Measurements from ENCODE around the gene GPR37L1.

GPR37L1 gene

DNA sequence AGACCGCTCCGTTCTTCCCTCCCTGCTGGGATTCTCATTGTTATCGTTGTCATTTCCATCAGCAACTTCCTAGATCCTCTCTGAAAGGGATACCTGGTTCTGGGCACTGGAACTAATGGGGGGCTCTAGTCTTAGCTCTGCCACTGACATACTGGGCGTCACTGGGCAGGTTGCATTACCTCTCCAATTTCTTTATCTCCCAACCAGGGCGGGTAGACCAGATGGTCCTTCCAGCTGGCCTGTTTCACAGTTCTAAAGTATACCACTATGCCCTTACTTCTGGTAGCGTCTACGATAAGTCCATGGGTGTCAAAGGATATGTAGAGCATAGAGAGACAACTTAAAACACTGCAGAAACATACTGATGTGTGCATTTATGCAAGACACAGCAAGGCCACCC is 1.4 kb downstream of the GPR37L1 start (continued):
- TF ChIP-seq, protein P1, sequence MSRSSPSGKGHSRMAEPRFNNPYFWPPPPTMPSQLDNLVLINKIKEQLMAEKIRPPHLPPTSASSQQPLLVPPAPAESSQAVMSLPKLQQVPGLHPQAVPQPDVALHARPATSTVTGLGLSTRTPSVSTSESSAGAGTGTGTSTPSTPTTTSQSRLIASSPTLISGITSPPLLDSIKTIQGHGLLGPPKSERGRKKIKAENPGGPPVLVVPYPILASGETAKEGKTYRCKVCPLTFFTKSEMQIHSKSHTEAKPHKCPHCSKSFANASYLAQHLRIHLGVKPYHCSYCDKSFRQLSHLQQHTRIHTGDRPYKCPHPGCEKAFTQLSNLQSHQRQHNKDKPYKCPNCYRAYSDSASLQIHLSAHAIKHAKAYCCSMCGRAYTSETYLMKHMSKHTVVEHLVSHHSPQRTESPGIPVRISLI (tag by site-specific recombination; IDR thresholded peaks at IDR 0.05): no peak
- TF ChIP-seq, protein P2, sequence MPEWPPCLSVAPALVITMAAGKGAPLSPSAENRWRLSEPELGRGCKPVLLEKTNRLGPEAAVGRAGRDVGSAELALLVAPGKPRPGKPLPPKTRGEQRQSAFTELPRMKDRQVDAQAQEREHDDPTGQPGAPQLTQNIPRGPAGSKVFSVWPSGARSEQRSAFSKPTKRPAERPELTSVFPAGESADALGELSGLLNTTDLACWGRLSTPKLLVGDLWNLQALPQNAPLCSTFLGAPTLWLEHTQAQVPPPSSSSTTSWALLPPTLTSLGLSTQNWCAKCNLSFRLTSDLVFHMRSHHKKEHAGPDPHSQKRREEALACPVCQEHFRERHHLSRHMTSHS (tag by site-specific recombination; IDR thresholded peaks at IDR 0.05): no peak
- TF ChIP-seq ZNF596 (tag by site-specific recombination; IDR thresholded peaks at IDR 0.05) (no peak), ZNF24 (tag by site-specific recombination; IDR thresholded peaks at IDR 0.05) (no peak), ZNF311 (tag by site-specific recombination; IDR thresholded peaks at IDR 0.05; ENCODE audit: borderline replicate concordance) (no peak), GLIS1 (tag by site-specific recombination; IDR thresholded peaks at IDR 0.05) (no peak), OSR2 (tag by site-specific recombination; IDR thresholded peaks at IDR 0.05) (no peak), ZNF677 (tag by site-specific recombination; IDR thresholded peaks at IDR 0.05) (no peak)
- TF ChIP-seq, protein P3, sequence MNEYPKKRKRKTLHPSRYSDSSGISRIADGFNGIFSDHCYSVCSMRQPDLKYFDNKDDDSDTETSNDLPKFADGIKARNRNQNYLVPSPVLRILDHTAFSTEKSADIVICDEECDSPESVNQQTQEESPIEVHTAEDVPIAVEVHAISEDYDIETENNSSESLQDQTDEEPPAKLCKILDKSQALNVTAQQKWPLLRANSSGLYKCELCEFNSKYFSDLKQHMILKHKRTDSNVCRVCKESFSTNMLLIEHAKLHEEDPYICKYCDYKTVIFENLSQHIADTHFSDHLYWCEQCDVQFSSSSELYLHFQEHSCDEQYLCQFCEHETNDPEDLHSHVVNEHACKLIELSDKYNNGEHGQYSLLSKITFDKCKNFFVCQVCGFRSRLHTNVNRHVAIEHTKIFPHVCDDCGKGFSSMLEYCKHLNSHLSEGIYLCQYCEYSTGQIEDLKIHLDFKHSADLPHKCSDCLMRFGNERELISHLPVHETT (tag by site-specific recombination; IDR thresholded peaks at IDR 0.05): no peak
- TF ChIP-seq, protein P4, sequence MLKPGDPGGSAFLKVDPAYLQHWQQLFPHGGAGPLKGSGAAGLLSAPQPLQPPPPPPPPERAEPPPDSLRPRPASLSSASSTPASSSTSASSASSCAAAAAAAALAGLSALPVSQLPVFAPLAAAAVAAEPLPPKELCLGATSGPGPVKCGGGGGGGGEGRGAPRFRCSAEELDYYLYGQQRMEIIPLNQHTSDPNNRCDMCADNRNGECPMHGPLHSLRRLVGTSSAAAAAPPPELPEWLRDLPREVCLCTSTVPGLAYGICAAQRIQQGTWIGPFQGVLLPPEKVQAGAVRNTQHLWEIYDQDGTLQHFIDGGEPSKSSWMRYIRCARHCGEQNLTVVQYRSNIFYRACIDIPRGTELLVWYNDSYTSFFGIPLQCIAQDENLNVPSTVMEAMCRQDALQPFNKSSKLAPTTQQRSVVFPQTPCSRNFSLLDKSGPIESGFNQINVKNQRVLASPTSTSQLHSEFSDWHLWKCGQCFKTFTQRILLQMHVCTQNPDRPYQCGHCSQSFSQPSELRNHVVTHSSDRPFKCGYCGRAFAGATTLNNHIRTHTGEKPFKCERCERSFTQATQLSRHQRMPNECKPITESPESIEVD (tag by site-specific recombination; IDR thresholded peaks at IDR 0.05): no peak
- TF ChIP-seq, protein P5, sequence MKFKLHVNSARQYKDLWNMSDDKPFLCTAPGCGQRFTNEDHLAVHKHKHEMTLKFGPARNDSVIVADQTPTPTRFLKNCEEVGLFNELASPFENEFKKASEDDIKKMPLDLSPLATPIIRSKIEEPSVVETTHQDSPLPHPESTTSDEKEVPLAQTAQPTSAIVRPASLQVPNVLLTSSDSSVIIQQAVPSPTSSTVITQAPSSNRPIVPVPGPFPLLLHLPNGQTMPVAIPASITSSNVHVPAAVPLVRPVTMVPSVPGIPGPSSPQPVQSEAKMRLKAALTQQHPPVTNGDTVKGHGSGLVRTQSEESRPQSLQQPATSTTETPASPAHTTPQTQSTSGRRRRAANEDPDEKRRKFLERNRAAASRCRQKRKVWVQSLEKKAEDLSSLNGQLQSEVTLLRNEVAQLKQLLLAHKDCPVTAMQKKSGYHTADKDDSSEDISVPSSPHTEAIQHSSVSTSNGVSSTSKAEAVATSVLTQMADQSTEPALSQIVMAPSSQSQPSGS (tag by site-specific recombination; IDR thresholded peaks at IDR 0.05; ENCODE audit: low read depth): no peak

DNA sequence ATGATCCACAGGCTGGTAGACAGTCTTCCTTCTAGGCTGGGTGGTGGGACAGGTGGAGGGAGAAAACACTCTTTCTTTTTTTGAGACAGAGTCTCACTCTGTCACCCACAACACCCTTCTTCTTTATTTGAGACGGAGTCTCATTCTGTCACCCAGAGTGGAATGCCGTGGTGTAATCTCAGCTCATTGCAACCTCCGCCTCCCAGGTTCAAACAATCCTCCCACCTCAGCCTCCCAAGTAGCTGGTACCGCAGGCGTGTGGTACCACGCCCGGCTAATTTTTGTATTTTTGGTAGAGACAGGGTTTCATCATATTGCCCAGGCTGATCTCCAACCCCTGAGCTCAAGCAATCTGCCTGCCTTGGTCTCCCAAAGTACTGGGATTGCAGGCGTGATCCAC is 2.9 kb downstream of the GPR37L1 start:
- ChIA-PET POLR2A (no interaction called here), CTCF (interaction anchor here (0.6 to 9.2 kb wide), 9 partner anchors 10 to 418 kb away, joined by 3 to 53 read pairs (median 3); partner anchors contain the start of gene ELF3)
- no peak for TF ChIP-seq SALL2 (tag by site-specific recombination; IDR thresholded peaks at IDR 0.05; ENCODE audit: borderline replicate concordance)
- TF ChIP-seq KLF1 (tag by site-specific recombination; IDR thresholded peaks at IDR 0.05): peak; percentile 30; the same call in 1 of the 2 replicates
- TF ChIP-seq ZFHX2 (tag by site-specific recombination; conservative IDR thresholded peaks at IDR 0.05): 0 out of 2 replicates have a peak, but pooled peaks have one; percentile 15
- TF ChIP-seq ZFP69B (tag by site-specific recombination; IDR thresholded peaks at IDR 0.05): no peak
- no peak for TF ChIP-seq ZNF112 (tag by site-specific recombination; IDR thresholded peaks at IDR 0.05)
- TF ChIP-seq KLF8 (tag by site-specific recombination; IDR thresholded peaks at IDR 0.05): no peak
- TF ChIP-seq, protein P6, sequence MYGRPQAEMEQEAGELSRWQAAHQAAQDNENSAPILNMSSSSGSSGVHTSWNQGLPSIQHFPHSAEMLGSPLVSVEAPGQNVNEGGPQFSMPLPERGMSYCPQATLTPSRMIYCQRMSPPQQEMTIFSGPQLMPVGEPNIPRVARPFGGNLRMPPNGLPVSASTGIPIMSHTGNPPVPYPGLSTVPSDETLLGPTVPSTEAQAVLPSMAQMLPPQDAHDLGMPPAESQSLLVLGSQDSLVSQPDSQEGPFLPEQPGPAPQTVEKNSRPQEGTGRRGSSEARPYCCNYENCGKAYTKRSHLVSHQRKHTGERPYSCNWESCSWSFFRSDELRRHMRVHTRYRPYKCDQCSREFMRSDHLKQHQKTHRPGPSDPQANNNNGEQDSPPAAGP (tag by site-specific recombination; IDR thresholded peaks at IDR 0.05): 0 out of 2 replicates have a peak, but pooled peaks have one; percentile 26
- TF ChIP-seq ZNF558 (tag by site-specific recombination; IDR thresholded peaks at IDR 0.05): no peak
- TF ChIP-seq EGR2 (tag by site-specific recombination; IDR thresholded peaks at IDR 0.05; ENCODE audit: low read depth): 0 out of 2 replicates have a peak, but pooled peaks have one; percentile 47
- no peak for TF ChIP-seq ZNF324 (tag by site-specific recombination; IDR thresholded peaks at IDR 0.05)
- no peak for TF ChIP-seq ZBTB1 (tag by site-specific recombination; IDR thresholded peaks at IDR 0.05)

More for the DNA sequence above, 2.9 kb downstream of the GPR37L1 start:
- no peaks in the 10 kb centered on the region for H3K36me3 ChIP-seq (ENCODE audit: control insufficient read depth in 2 of 2, insufficient read depth in 1 of 2, low read length in 2 of 2)
- H3K4me1 ChIP-seq (ENCODE audit: control insufficient read depth, insufficient read depth, low read length): no peaks in the 10 kb centered on the region
- no peaks in the 10 kb centered on the region for H3K9me3 ChIP-seq (ENCODE audit: control insufficient read depth, insufficient read depth, low read depth, low read length)
- no peak overlapping the region for H3K4me3 ChIP-seq (ENCODE audit: low read depth, low read length)
- H3K27ac ChIP-seq (ENCODE audit: extremely low read depth, low read depth, low read length): no peak overlapping the region
